ENCODE results near the gene KRI1.

KRI1 gene

DNA sequence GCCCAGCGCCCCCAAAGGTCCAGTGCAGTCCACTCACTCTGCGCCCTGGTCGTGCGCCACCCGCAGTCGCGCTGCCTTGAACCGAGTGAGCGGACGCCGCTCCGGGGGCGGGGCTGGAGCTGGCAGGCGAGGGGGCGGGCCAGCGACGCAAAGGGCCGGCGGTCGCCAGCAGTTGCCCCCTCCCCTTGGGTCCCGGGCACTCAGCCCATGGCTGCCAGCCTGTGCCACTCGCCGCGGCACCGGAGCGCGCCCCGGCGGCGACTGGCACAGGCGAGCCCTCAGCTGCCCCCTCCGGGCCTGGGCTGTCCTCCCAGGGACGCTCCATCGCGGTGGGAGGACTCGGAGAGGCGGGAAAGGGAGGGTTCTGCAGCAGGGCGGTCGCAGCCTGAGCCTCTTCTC, 48.5 kb downstream of the KRI1 start, which contains the start of gene S1PR5:
TSS of gene S1PR5 (minus strand) at position 87 of the 399 bp plus-strand sequence. CDS start 2,436 bp downstream, outside the sequence.
- no peak for DNase-seq

DNA sequence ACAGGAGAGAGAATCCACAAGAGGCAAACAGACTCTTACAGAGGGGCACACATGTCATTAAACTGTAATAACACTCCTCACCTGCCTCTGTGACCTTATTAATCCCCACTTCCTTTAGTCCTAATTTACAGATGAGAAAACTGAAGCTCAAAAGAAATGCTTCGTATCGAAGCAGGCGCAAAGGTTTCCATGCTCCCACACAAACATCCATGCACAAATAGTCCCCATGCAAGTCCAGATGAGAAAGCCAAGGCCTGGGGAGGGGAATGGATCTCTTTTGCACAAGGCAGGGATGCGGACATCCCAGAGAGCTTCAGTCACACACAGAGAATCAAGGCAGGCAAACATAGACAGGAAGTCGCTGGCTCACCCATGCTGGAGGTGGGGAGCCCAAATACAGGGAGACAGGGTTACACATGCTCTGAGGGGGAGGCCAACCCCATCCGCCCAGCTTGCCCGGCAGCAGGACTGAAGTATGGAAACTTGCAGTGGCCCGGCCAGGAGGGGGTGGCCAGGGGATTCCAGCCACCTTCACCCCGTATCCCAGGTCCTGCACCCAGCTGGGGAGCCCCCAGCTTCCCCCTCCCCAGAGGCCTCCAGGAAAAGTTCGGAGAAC, 49.0 kb downstream of the KRI1 start:
- DNase-seq, result no peak

DNA sequence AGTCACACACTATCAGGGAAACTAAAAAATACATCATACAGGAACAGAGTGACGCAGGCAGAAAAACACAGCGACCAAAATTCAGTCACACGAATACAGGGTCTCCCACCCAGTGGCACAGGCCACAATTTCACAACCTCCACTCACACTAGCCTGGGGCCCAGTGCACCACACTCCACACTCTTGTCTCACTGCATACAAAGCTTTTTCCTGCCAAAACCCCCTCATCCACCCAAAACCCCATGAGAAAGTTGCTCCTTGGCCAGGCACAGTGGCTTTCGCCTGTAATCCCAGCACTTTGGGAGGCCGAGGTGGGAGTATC, 49.8 kb downstream of the KRI1 start:
- DNase-seq, result no peak

DNA sequence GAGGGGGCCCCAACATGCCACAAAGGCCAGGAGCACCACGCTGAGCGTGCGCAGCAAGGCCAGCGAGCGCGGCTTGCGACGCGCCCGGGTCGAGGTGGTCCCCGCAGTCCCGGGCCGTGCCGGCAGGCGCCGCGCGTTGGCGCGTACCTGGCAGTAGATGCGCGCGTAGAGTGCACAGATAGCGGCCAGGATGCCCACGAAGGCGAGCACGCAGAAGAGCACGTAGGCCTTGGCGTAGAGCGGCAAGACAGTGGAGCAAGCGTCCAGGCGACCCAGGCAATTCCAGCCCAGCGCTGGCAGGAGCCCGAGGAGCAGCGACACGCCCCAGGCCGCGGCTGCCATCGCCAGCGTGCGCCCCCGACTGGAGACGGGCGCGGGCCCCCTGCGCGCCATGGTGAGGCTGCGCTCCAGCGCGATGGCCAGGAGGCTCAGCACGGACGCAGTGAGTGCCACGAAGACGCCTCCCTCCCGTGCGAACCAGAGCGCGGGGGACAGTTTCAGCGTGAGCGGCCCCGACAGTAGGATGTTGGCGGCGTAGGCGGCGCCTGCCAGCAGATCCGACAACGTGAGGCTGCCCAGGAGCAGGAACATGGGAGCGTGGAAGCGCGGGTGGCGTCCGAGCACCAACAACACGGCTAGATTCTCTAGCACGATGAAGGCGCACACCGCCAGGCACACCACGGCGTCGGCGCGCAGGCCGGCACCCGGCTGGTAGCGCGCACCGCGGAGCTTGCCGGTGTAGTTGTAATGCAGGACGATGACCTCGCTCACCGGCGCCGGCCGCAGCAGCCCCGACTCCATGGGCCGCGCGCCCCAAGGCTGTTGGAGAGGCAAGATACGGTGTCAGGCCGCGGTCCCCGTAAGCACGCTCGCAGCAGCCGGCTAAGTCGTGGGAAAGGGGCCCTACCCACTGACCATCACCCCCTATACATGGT, 51.3 kb downstream of the KRI1 start:
- DNase-seq, result no peak

DNA sequence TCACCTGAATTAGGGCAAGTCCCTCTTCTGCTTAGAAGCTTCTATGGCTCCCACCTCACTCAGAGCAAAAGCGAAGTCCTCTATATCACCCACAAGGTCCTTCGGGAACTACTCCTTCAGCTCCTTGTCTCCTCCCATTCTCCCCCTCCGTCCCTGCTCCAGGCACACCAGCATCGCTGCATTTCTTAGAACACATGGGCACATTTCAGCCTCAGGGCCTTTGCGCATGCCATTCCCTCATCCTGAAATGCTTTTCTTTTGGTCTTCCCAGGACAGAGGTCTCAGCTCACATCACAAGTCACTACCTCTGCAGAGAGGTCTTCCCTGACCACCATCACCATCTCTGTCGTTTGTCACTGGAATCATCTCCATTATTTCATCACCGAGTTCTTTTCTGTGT, 52.6 kb downstream of the KRI1 start:
- DNase-seq, result no peak

DNA sequence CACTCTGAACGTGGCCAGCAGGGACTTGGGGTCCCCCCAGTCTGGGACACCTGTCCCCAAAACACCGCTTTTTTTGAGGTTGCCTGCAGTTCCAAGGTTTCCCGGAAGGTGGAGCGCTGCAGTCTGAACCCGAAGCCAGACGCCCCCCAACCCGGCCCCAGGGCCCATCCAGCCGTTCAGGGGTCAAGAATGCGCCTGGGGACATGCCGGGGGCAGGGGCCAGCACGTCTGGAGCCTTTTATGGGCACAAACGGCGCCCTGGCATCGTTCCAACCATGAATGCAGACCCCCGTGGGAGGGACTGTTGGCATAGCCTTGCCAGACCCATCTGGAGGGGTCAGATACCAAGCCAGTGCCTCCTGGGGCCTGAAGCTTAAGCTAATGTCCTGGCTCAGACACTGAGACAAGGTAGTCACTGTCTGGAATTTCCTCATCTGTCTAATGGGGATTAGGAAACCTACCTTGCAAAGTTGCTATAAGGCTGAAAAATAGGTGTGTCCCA, 55.5 kb downstream of the KRI1 start:
- no peak for DNase-seq

DNA sequence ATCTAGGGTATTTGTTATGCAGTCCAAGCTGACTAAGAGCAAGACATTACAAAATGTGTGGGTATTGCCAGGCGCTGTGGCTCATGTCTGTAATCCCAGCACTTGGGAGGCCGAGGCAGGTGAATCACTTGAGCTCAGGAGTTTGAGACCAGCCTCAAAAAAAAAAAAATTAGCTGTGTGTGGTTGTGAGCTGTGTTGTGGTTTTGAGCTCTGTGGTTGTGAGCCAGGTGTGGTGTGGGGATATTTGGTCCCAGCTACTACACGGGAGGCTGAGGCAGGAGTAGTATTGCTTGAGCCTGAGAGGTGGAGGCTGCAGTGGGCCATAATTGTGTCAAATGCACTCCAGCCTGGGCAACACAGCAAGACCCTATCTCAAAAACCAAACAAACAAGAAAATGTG, 57.1 kb downstream of the KRI1 start:
- DNase-seq, result no peak

DNA sequence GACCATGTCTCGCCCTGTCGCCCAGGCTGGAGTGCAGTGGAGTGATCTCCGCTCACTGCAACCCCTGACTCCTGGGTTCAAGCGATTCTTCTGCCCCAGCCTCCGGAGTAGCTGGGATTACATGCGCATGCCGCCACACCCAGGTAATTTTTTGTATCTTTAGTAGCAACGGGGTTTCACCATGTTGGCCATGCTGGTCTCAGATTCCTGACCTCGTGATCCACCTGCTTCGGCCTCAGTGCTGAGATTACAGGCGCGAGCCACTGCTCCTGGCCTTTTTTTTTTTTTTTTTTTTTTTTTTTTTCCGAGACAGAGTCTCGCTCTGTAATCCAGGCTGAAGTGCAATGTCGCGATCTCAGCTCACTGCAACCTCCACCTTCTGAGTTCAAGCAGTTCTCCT, 57.8 kb downstream of the KRI1 start:
- no peak for DNase-seq

DNA sequence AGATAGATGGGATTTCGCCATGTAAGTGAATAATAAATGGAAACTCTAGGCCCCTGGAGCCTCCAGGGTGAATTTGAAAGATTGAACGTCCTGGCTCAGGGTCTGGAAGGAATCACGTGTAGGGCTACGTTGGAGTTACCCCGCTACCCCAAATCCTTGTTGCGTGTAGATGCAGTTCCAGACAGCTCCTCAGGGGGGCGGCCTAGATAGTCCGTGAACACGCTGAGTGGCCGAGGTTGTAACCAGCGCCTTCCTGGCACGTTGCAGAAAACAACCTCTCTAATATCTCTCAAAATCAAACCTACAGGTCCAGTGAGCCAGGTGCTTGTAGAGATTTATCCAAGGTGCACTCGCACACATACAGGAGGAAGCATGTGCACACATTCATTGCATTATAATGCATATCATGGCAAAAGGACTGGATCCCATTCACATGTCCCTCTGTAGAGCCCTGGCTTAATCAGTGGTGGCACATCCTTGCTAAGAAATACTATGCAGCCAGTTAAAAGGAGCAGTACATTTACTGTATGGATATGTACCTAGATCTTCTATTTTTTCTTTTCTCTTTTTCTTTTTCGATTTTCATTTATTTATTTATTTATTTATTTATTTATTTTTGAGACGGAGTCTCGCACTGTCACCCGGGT, 60.1 kb downstream of the KRI1 start:
- peak; percentile 42 for DNase-seq
